H9 (cell line): ENCODE results near the gene APOBEC3B. TPM values are rescaled to one million over a fixed set of nuclear protein-coding genes. Genes with fewer than 3 reads are reported as not detected.
"Not testable (repeated sequence)": the region's sequence is repeated elsewhere in the genome, so short reads cannot be mapped to it uniquely, and the experiment has no call there.

Experiments used
- DNase-seq: peaks from one replicate; pipeline ENCODE4 v3.0.0-alpha.2; 2017
- H2AFZ ChIP-seq: one replicate; pipeline ENCODE4 v1.6.1; 2013; ENCODE audit warnings: mild to moderate bottlenecking, low read length, control low read depth, moderate library complexity
- H2AK5ac ChIP-seq: 2 replicates; pipeline ENCODE4 v1.6.1; 2013; ENCODE audit warnings: low read length, control low read depth, mixed read lengths; ENCODE audit not compliant: insufficient read length
- H2BK120ac ChIP-seq: one replicate; pipeline ENCODE4 v1.6.1; 2013; ENCODE audit warnings: low read depth, mild to moderate bottlenecking, low read length, control low read depth, inconsistent platforms; ENCODE audit not compliant: poor library complexity, severe bottlenecking
- H2BK12ac ChIP-seq: 2 replicates; pipeline ENCODE4 v1.6.1; 2013; ENCODE audit warnings: low read length, control low read depth, mixed read lengths, low read depth; ENCODE audit not compliant: insufficient read length
- H2BK15ac ChIP-seq: 2 replicates; pipeline ENCODE4 v1.6.1; 2013; ENCODE audit warnings: low read depth, low read length, control low read depth
- H2BK20ac ChIP-seq: one replicate; pipeline ENCODE4 v1.6.1; 2013; ENCODE audit warnings: low read depth, mild to moderate bottlenecking, low read length, control low read depth, inconsistent platforms; ENCODE audit not compliant: poor library complexity, severe bottlenecking
- H2BK5ac ChIP-seq: 2 replicates; pipeline ENCODE4 v1.6.1; 2013; ENCODE audit warnings: low read length, control low read depth, mixed read lengths; ENCODE audit not compliant: insufficient read length
- H3K14ac ChIP-seq: 2 replicates; pipeline ENCODE4 v1.6.1; 2013; ENCODE audit warnings: low read length, control low read depth; ENCODE audit not compliant: insufficient read depth
- H3K18ac ChIP-seq: 2 replicates; pipeline ENCODE4 v1.6.1; 2013; ENCODE audit warnings: low read depth, mild to moderate bottlenecking, mixed read lengths, low read length, control low read depth; ENCODE audit not compliant: insufficient read length
- H3K23ac ChIP-seq: 2 replicates; pipeline ENCODE4 v1.6.1; 2013; ENCODE audit warnings: low read length, control low read depth, mixed read lengths, low read depth; ENCODE audit not compliant: insufficient read length
- H3K23me2 ChIP-seq: 2 replicates; pipeline ENCODE4 v1.6.1; 2013; ENCODE audit warnings: low read depth, mild to moderate bottlenecking, mixed read lengths, low read length, control low read depth; ENCODE audit not compliant: insufficient read length, poor library complexity, severe bottlenecking
- H3K27ac ChIP-seq: 2 replicates; pipeline ENCODE4 v1.5.1; 2013; ENCODE audit warnings: low read length, control low read depth, mixed read lengths, low read depth; ENCODE audit not compliant: insufficient read length
- H3K27me3 ChIP-seq: 2 replicates; pipeline ENCODE4 v1.6.1; 2013; ENCODE audit warnings: low read length, control low read depth, inconsistent platforms; ENCODE audit not compliant: insufficient read depth
- H3K4ac ChIP-seq: 2 replicates; pipeline ENCODE4 v1.6.1; 2013; ENCODE audit warnings: low read depth, mild to moderate bottlenecking, control low read depth, inconsistent platforms, low read length, moderate library complexity
- H3K4me1 ChIP-seq: 2 replicates; pipeline ENCODE4 v1.6.1; 2013; ENCODE audit warnings: low read length, control low read depth, inconsistent platforms; ENCODE audit not compliant: insufficient read depth
- H3K4me2 ChIP-seq: 2 replicates; pipeline ENCODE4 v1.6.1; 2013; ENCODE audit warnings: low read length, control low read depth, mixed read lengths; ENCODE audit not compliant: insufficient read length, insufficient read depth
- H3K56ac ChIP-seq: 2 replicates; pipeline ENCODE4 v1.6.1; 2013; ENCODE audit warnings: low read depth, mild to moderate bottlenecking, mixed read lengths, low read length, control low read depth; ENCODE audit not compliant: insufficient read length
- H3K79me1 ChIP-seq: 2 replicates; pipeline ENCODE4 v1.6.1; 2013; ENCODE audit warnings: low read depth, mild to moderate bottlenecking, moderate library complexity, low read length, control low read depth, inconsistent platforms; ENCODE audit not compliant: insufficient read depth, poor library complexity, severe bottlenecking
- H3K79me2 ChIP-seq: 2 replicates; pipeline ENCODE4 v1.6.1; 2013; ENCODE audit warnings: low read length, control low read depth, inconsistent platforms; ENCODE audit not compliant: insufficient read depth
- H3K9ac ChIP-seq: 2 replicates; pipeline ENCODE4 v1.6.1; 2013; ENCODE audit warnings: low read length, control low read depth, mixed read lengths; ENCODE audit not compliant: insufficient read length; ENCODE audit errors: extremely low read depth
- H3K9me3 ChIP-seq: one replicate; pipeline ENCODE4 v1.6.1; 2013; ENCODE audit warnings: low read depth, low read length, inconsistent platforms; ENCODE audit not compliant: control insufficient read depth
- H3T11ph ChIP-seq: one replicate; pipeline ENCODE4 v1.6.1; 2013; ENCODE audit warnings: mild to moderate bottlenecking, low read length, control low read depth, inconsistent platforms
- H4K20me1 ChIP-seq: one replicate; pipeline ENCODE4 v1.6.1; 2013; ENCODE audit not compliant: control insufficient read depth, insufficient read length, insufficient read depth
- H4K5ac ChIP-seq: 2 replicates; pipeline ENCODE4 v1.6.1; 2013; ENCODE audit warnings: low read depth, mild to moderate bottlenecking, mixed read lengths, low read length, control low read depth; ENCODE audit not compliant: insufficient read length
- H4K8ac ChIP-seq: replicated peaks from 2 replicates; pipeline ENCODE4 v1.6.1; 2013; ENCODE audit warnings: low read length, control low read depth, mixed read lengths, low read depth; ENCODE audit not compliant: insufficient read length
- H4K91ac ChIP-seq: 2 replicates; pipeline ENCODE4 v1.6.1; 2013; ENCODE audit warnings: low read depth, mild to moderate bottlenecking, moderate library complexity, mixed read lengths, low read length, control low read depth; ENCODE audit not compliant: insufficient read length
- H3K27ac Mint-ChIP-seq, 3 experiments: 2 replicates in 2 of 3; 3 replicates in 1 of 3; pipeline ENCODE4 v1.8.0; 2020 to 2021; ENCODE audit warnings: mixed read lengths in 3 of 3, mild to moderate bottlenecking in 1 of 3, moderate library complexity in 1 of 3
- H3K27me3 Mint-ChIP-seq: 2 replicates; pipeline ENCODE4 v1.8.0; 2021; ENCODE audit warnings: low read depth, mild to moderate bottlenecking, moderate library complexity, mixed read lengths
- H3K36me3 Mint-ChIP-seq, 3 experiments: 2 replicates in 2 of 3; 3 replicates in 1 of 3; pipeline ENCODE4 v1.8.0; 2020 to 2021; ENCODE audit warnings: low read depth in 3 of 3, mixed read lengths in 3 of 3; ENCODE audit not compliant: insufficient read depth in 1 of 3
- H3K4me1 Mint-ChIP-seq, 2 experiments: 2 replicates each; pipeline ENCODE4 v1.8.0; 2020; ENCODE audit warnings: mixed read lengths in 2 of 2
- H3K4me3 Mint-ChIP-seq, 2 experiments: 2 replicates in 1 of 2; 3 replicates in 1 of 2; pipeline ENCODE4 v1.8.0; 2020 to 2021; ENCODE audit warnings: mild to moderate bottlenecking in 2 of 2, mixed read lengths in 2 of 2, moderate library complexity in 1 of 2
- H3K9me3 Mint-ChIP-seq, 2 experiments: 2 replicates in 1 of 2; 3 replicates in 1 of 2; pipeline ENCODE4 v1.8.0; 2020; ENCODE audit warnings: mild to moderate bottlenecking in 2 of 2, mixed read lengths in 2 of 2, moderate library complexity in 1 of 2
- CTCF ChIP-seq: fragments of 200-600 bp; sonication (generic); conservative IDR thresholded peaks from 3 replicates; pipeline ENCODE4 v1.8.0; 2021; ENCODE audit warnings: antibody characterized with exemption, mild to moderate bottlenecking
- WGBS: extraction: QIAGEN DNeasy Blood & Tissue Kit; methylation state at CpG from one replicate; pipeline ENCODE4 v1.1.7; 2013; ENCODE audit warnings: missing lambda C conversion rate, low lambda C conversion rate, mixed read lengths; ENCODE audit not compliant: insufficient read length; ENCODE audit errors: extremely low coverage; 5-methylcytosine and 5-hydroxymethylcytosine counted together
- total RNA-seq: library from RNA; stranded (reverse); gene quantifications from 2 replicates; pipeline ENCODE4 v1.2.1, GENCODE V29; 2021

The APOBEC3B gene
- total RNA-seq, 1 experiment from 2014 or later = 29.0 TPM

DNA sequence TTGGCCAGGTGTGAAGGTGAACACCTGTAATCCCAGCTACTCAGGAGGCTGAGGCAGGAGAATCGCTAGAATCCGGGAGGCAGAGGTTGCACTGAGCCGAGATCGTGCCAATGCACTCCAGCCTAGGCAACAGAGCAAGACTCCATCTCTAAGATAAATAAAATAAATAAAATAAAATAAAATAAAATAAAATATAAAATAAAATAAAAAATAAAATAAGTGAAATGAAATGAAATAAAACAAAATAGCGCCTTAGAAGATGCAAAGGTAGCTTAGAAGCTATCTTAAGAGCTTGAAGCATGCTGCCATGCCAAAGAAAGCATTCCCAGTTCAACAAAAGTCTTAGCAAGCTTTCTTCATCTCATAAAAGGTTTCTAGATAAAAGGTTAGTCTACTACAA is 25.0 kb downstream of the APOBEC3B start:
- H3K27me3 ChIP-seq = no peaks in the 10 kb centered on the region
- no peak overlapping the region for H3K56ac ChIP-seq
- H2BK20ac ChIP-seq = no peak overlapping the region
- H3K9me3 ChIP-seq = no peaks in the 10 kb centered on the region
- no peak for DNase-seq
- H2BK15ac ChIP-seq = no peak overlapping the region
- H3K4me2 ChIP-seq = no peak overlapping the region
- no peak overlapping the region for H2BK120ac ChIP-seq
- H3K23me2 ChIP-seq = no peaks in the 10 kb centered on the region
- no peak overlapping the region for H2AFZ ChIP-seq
- no peak overlapping the region for H3K9ac ChIP-seq
- no peak overlapping the region for H3K18ac ChIP-seq
- no peak overlapping the region for H3K27ac ChIP-seq
- H3K14ac ChIP-seq = no peak overlapping the region
- H4K5ac ChIP-seq = no peak overlapping the region
- Mint-ChIP-seq H3K27ac (no peak overlapping the region), H3K9me3 (peaks cover 1 to 4% of the 10 kb centered on the region in 2 experiments; a peak in 2 of 5 replicates), H3K4me3 (no peak overlapping the region), H3K27me3 (no peaks in the 10 kb centered on the region), H3K36me3 (no peaks in the 10 kb centered on the region), H3K4me1 (peaks cover 13 to 14% of the 10 kb centered on the region in 2 experiments)
- H3K4ac ChIP-seq = no peak overlapping the region
- H3K4me1 ChIP-seq = no peaks in the 10 kb centered on the region; the same call in 1 of the 2 replicates
- no peak overlapping the region for H2BK5ac ChIP-seq
- H4K20me1 ChIP-seq = no peaks in the 10 kb centered on the region
- TF ChIP-seq CTCF = no peak
- H3K23ac ChIP-seq = no peak overlapping the region
- no peaks in the 10 kb centered on the region for H3K79me2 ChIP-seq
- no peak overlapping the region for H2AK5ac ChIP-seq
- no peak overlapping the region for H4K91ac ChIP-seq
- no peaks in the 10 kb centered on the region for H3K79me1 ChIP-seq
- H3T11ph ChIP-seq = no peak overlapping the region
- no peak overlapping the region for H4K8ac ChIP-seq
- no peak overlapping the region for H2BK12ac ChIP-seq
- whole genome bisulfite sequencing = no CpG with 5 or more reads among the region's 5 CpGs

DNA sequence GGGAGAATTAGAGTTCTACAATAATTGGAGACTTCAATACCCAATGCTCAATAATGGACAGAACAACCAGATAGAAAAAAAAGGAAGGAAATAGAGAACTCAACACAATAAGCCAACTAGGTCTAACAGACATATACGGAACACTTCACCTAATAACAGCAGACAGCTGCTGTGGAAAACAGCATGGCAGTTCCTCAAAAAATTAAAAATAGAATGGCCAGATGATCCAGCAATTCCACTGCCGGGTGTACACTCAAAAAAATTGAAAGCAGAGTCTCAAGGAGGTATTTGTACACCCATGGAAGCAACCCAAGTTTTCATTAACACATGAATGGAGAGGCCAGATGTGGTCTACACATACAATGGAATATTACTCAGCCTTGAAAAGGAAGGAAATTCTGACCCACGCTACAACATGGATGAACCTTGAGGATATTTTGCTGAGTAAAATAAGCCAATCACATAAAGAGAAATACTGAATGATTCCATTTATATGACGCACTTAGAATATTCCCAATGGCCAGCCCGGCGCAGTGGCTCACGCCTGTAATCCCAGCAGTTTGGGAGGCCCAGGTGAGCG is 26.2 kb downstream of the APOBEC3B start:
- not testable (repeated sequence) for H4K91ac ChIP-seq, H4K5ac ChIP-seq, DNase-seq, H2BK120ac ChIP-seq, H3K18ac ChIP-seq, H3K9ac ChIP-seq, H3K27me3 Mint-ChIP-seq, H3K36me3 Mint-ChIP-seq, H2BK15ac ChIP-seq, H2AFZ ChIP-seq, H3K4me1 ChIP-seq, H3T11ph ChIP-seq, H2BK12ac ChIP-seq, H3K79me2 ChIP-seq, H4K20me1 ChIP-seq, H4K8ac ChIP-seq, H3K27ac ChIP-seq, H3K14ac ChIP-seq, H2AK5ac ChIP-seq, H2BK5ac ChIP-seq, H2BK20ac ChIP-seq, H3K79me1 ChIP-seq, H3K27ac Mint-ChIP-seq, H3K23me2 ChIP-seq, H3K4ac ChIP-seq, H3K4me2 ChIP-seq, H3K23ac ChIP-seq, H3K9me3 ChIP-seq, H3K56ac ChIP-seq, H3K27me3 ChIP-seq, H3K9me3 Mint-ChIP-seq
- Mint-ChIP-seq H3K4me3 (peak overlapping the region in 1 of 2 experiments; percentile 17; a peak in 1 of 5 replicates), H3K4me1 (peaks cover 19 to 21% of the 10 kb centered on the region in 2 experiments)
- WGBS = no CpG with 5 or more reads among the region's 8 CpGs
